ENCODE results near the gene EXOC6B. TPM values are rescaled to one million over a fixed set of nuclear protein-coding genes. Genes with fewer than 3 reads are reported as not detected.

Gene EXOC6B
- total and polyA plus RNA-seq, 2 experiments from 2014 or later: 8.9 to 18.3 TPM

DNA sequence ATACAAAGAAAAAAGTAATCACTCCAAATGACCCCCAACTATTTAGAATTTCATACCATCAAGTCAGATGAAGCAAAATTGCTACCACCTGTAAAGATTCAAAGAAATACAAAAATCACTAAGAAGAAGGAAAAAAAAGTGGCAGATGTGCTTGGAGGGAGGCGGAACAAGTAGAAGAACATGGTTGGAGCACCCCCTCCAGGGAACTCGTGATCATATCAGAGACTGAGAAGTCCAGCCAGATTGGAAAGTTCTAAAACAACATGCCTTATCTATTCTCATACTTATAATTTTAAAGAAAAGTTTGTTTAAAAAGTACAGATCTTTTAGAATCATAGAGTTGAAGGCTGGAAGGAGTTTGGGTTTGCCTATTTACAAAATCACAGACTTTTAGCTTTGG is 564.8 kb downstream of the EXOC6B start:
- WGBS, 2 experiments (ENCODE audit: low coverage in 1 of 2, low lambda C conversion rate in 2 of 2, missing lambda C conversion rate in 2 of 2): 79 to 81% methylated on average over 2 of the region's 2 CpGs

DNA sequence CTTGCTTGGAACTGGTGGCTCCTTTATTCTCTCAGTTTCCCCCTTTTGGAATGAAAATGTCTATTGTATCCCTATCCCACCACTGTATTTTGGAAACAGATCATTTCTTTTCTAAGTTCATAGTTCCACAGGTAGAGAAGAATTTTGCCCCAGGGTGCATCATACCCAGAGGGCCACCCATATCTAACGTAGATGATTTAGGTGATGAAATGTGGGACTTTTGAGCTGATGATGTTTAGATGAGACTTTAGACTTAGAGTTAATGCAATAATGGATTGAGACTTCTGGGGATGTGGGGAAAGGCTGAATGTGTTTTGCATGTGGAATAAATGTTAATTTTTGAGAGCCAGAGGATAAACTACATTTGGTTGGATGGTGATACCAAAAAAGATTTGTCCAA is 570.3 kb downstream of the EXOC6B start:
- H3F3A ChIP-seq (ENCODE audit: insufficient read depth): no peaks in the 10 kb centered on the region
- H3K4me1 ChIP-seq (ENCODE audit: insufficient read depth): no peaks in the 10 kb centered on the region
- WGBS, 2 experiments (ENCODE audit: low coverage in 1 of 2, low lambda C conversion rate in 2 of 2, missing lambda C conversion rate in 2 of 2): 96% methylated on average over 1 of the region's 1 CpG
- no peak overlapping the region for H3K9ac ChIP-seq
- no peak overlapping the region for H2AFZ ChIP-seq
- H3K79me2 ChIP-seq (ENCODE audit: insufficient read depth): no peaks in the 10 kb centered on the region
- DNase-seq: no peak
- H3K4me2 ChIP-seq (ENCODE audit: unreplicated experiment): no peak overlapping the region
- H3K9me3 ChIP-seq (ENCODE audit: low read depth): no peaks in the 10 kb centered on the region
- H3K4me3 ChIP-seq: no peak overlapping the region
- no peaks in the 10 kb centered on the region for H3K36me3 ChIP-seq (ENCODE audit: low read depth)
- in situ Hi-C loops (cut with MboI): no loop called here
- H4K20me1 ChIP-seq (ENCODE audit: insufficient read depth): no peaks in the 10 kb centered on the region
- no peaks in the 10 kb centered on the region for H3K27me3 ChIP-seq (replicated peaks; ENCODE audit: insufficient read depth)
- no peak overlapping the region for H3K27ac ChIP-seq
- no peaks in the 10 kb centered on the region for H3K9me2 ChIP-seq (ENCODE audit: insufficient read depth)
- no peak for TF ChIP-seq EZH2phosphoT487 (IDR thresholded peaks at IDR 0.05; ENCODE audit: insufficient read depth, low read depth)
- TF ChIP-seq EZH2 (IDR thresholded peaks at IDR 0.05; ENCODE audit: insufficient read depth, poor library complexity, severe bottlenecking): no peak

More for the DNA sequence above, 564.8 kb downstream of the EXOC6B start:
- in situ Hi-C loops (cut with MboI): no loop called here
- Histone ChIP-seq H3K79me2 (ENCODE audit: insufficient read depth) (no peaks in the 10 kb centered on the region), H3K4me2 (ENCODE audit: unreplicated experiment) (no peak overlapping the region), H3K9me2 (ENCODE audit: insufficient read depth) (no peaks in the 10 kb centered on the region), H3F3A (ENCODE audit: insufficient read depth) (no peaks in the 10 kb centered on the region), H3K4me1 (ENCODE audit: insufficient read depth) (0 out of 2 replicates have a peak, but pooled peaks cover 8% of the 10 kb centered on the region), H3K27ac (no peak overlapping the region), H3K27me3 (replicated peaks; ENCODE audit: insufficient read depth) (no peaks in the 10 kb centered on the region), H4K20me1 (ENCODE audit: insufficient read depth) (no peaks in the 10 kb centered on the region), H3K9me3 (ENCODE audit: low read depth) (no peaks in the 10 kb centered on the region), H3K36me3 (ENCODE audit: low read depth) (no peaks in the 10 kb centered on the region), H2AFZ (no peak overlapping the region), H3K9ac (no peak overlapping the region), H3K4me3 (no peak overlapping the region)
- no peak for DNase-seq
- TF ChIP-seq EZH2 (IDR thresholded peaks at IDR 0.05; ENCODE audit: insufficient read depth, poor library complexity, severe bottlenecking): no peak
- no peak for TF ChIP-seq EZH2phosphoT487 (IDR thresholded peaks at IDR 0.05; ENCODE audit: insufficient read depth, low read depth)

DNA sequence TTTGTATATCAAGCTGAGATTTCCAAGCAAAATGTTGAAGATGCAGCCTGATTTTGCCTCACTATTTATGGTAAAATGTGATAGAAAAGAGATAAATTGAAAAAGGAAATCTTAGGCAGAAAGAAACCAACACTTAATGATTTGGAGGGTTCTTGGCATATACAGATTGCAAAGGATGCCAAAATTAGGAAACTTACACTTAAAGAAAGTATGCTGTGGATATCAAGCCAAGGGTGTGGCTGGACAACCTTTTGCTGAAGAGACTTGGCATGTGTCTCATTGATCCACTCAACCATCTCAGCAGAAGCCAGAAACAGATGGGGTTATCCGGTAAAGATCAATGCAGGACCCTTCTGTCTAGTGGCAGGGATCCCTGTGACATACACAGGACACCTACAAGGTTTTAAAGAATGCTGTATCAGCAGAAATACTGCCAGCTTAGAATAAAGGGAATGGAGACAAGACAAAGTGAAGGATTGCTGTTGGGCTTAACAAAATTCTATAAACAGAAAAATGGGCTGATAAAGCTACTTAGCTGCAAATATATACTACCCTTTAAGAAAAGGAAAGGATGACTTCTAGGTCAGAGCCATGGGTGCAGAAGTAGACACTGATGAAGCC is 570.9 kb downstream of the EXOC6B start:
- H4K20me1 ChIP-seq (ENCODE audit: insufficient read depth): no peaks in the 10 kb centered on the region
- H3K27me3 ChIP-seq (replicated peaks; ENCODE audit: insufficient read depth): no peaks in the 10 kb centered on the region
- H2AFZ ChIP-seq: no peak overlapping the region
- H3K27ac ChIP-seq: no peak overlapping the region
- no peak overlapping the region for H3K4me2 ChIP-seq (ENCODE audit: unreplicated experiment)
- no peaks in the 10 kb centered on the region for H3K9me3 ChIP-seq (ENCODE audit: low read depth)
- no peaks in the 10 kb centered on the region for H3K36me3 ChIP-seq (ENCODE audit: low read depth)
- H3K4me1 ChIP-seq (ENCODE audit: insufficient read depth): no peaks in the 10 kb centered on the region
- no peak overlapping the region for H3K9ac ChIP-seq
- no peaks in the 10 kb centered on the region for H3F3A ChIP-seq (ENCODE audit: insufficient read depth)
- TF ChIP-seq EZH2 (IDR thresholded peaks at IDR 0.05; ENCODE audit: insufficient read depth, poor library complexity, severe bottlenecking): no peak
- TF ChIP-seq EZH2phosphoT487 (IDR thresholded peaks at IDR 0.05; ENCODE audit: insufficient read depth, low read depth): no peak
- no peaks in the 10 kb centered on the region for H3K79me2 ChIP-seq (ENCODE audit: insufficient read depth)
- no peak for DNase-seq
- H3K4me3 ChIP-seq: no peak overlapping the region
- in situ Hi-C loops (cut with MboI): no loop called here
- 13 to 40% methylated on average over 1 of the region's 1 CpG for WGBS, 2 experiments (ENCODE audit: low coverage in 1 of 2, low lambda C conversion rate in 2 of 2, missing lambda C conversion rate in 2 of 2)
- H3K9me2 ChIP-seq (ENCODE audit: insufficient read depth): no peaks in the 10 kb centered on the region

DNA sequence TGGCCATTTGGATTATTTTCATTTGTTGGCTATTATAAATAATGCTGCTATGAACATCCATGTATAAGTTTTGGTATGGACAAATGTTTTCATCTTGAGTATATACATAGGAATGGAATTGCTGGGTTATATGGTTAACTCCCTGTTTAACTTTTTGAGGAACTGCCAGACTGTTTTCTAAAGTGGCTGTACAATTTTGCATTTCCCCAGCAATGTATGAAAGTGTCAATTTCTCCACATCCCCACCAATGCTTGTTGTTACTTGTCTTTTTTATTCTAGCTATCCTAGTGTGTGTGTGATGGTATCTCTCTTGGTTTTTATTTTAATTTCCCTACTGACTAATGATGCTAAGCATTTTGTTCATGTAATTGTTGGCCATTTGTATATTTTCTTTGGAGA is 587.5 kb downstream of the EXOC6B start:
- no peaks in the 10 kb centered on the region for H4K20me1 ChIP-seq (ENCODE audit: insufficient read depth)
- H3K36me3 ChIP-seq (ENCODE audit: low read depth): no peaks in the 10 kb centered on the region
- H3K4me1 ChIP-seq (ENCODE audit: insufficient read depth): peaks cover 23% of the 10 kb centered on the region
- H2AFZ ChIP-seq: no peak overlapping the region
- in situ Hi-C loops (cut with MboI): no loop called here
- H3K9me3 ChIP-seq (ENCODE audit: low read depth): no peaks in the 10 kb centered on the region
- no peak overlapping the region for H3K4me3 ChIP-seq
- no peak for TF ChIP-seq EZH2 (IDR thresholded peaks at IDR 0.05; ENCODE audit: insufficient read depth, poor library complexity, severe bottlenecking)
- no peak for TF ChIP-seq EZH2phosphoT487 (IDR thresholded peaks at IDR 0.05; ENCODE audit: insufficient read depth, low read depth)
- no peak overlapping the region for H3K4me2 ChIP-seq (ENCODE audit: unreplicated experiment)
- H3K9me2 ChIP-seq (ENCODE audit: insufficient read depth): no peaks in the 10 kb centered on the region
- no peaks in the 10 kb centered on the region for H3K79me2 ChIP-seq (ENCODE audit: insufficient read depth)
- no peaks in the 10 kb centered on the region for H3K27me3 ChIP-seq (replicated peaks; ENCODE audit: insufficient read depth)
- DNase-seq: no peak
- H3K27ac ChIP-seq: no peak overlapping the region
- H3F3A ChIP-seq (ENCODE audit: insufficient read depth): peaks cover 9% of the 10 kb centered on the region; the same call in 1 of the 2 replicates
- H3K9ac ChIP-seq: no peak overlapping the region

DNA sequence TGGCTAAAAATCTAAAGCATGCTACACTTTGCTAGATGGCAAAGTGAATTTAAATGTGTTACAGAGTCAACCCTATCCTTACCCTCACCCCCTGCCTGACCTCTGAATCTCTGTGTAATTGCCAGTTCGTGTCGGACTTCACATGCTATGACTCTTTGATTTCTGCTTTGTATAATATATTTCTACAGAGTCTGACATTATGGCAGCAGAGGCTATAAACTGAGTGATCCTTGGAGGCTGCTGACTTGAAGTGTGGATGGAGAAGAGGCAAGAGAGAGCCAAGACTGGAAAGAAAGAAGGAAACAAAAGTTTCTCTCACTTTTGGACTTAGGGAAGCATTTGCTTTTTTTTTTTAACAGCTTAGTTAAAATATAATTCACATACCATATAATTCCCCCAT is 588.3 kb downstream of the EXOC6B start:
- Histone ChIP-seq H3K27me3 (replicated peaks; ENCODE audit: insufficient read depth) (no peaks in the 10 kb centered on the region), H3K27ac (no peak overlapping the region), H3K9me3 (ENCODE audit: low read depth) (no peaks in the 10 kb centered on the region), H3F3A (ENCODE audit: insufficient read depth) (peaks cover 9% of the 10 kb centered on the region; the same call in 1 of the 2 replicates), H3K9me2 (ENCODE audit: insufficient read depth) (no peaks in the 10 kb centered on the region), H3K9ac (no peak overlapping the region), H3K36me3 (ENCODE audit: low read depth) (no peaks in the 10 kb centered on the region), H3K4me2 (ENCODE audit: unreplicated experiment) (no peak overlapping the region), H3K79me2 (ENCODE audit: insufficient read depth) (no peaks in the 10 kb centered on the region), H4K20me1 (ENCODE audit: insufficient read depth) (no peaks in the 10 kb centered on the region), H2AFZ (no peak overlapping the region), H3K4me1 (ENCODE audit: insufficient read depth) (peaks cover 23% of the 10 kb centered on the region), H3K4me3 (no peak overlapping the region)
- 45 to 75% methylated on average over 2 of the region's 2 CpGs for WGBS, 2 experiments (ENCODE audit: low coverage in 1 of 2, low lambda C conversion rate in 2 of 2, missing lambda C conversion rate in 2 of 2)
- TF ChIP-seq EZH2phosphoT487 (IDR thresholded peaks at IDR 0.05; ENCODE audit: insufficient read depth, low read depth) (no peak), EZH2 (IDR thresholded peaks at IDR 0.05; ENCODE audit: insufficient read depth, poor library complexity, severe bottlenecking) (no peak)
- in situ Hi-C loops (cut with MboI): no loop called here
- no peak for DNase-seq
